GM21825 (cell line): ENCODE results near the gene ASCL4.
"Not testable (repeated sequence)": the region's sequence is repeated elsewhere in the genome, so short reads cannot be mapped to it uniquely, and the experiment has no call there.

Source experiments
- ATAC-seq: cut with Tn5 transposase; IDR thresholded peaks from one replicate; pipeline ENCODE4 v1.9.1; 2021; ENCODE audit warnings: mild to moderate bottlenecking, moderate library complexity; ENCODE audit not compliant: unreplicated experiment

The ASCL4 gene

GRCh38 chr12:107774349-107775029, at the start of gene ASCL4:
Gene ASCL4, plus strand, starts transcription at chr12:107774704. Its CDS starts 515 bp downstream, at chr12:107775219.
- ATAC-seq = no peak

- ATAC-seq = not testable (repeated sequence)
These were observed 47.2 kb upstream of the ASCL4 start for GRCh38 chr12:107727327-107727726.

GRCh38 chr12:107727742-107728141, 46.8 kb upstream of the ASCL4 start:
- ATAC-seq = not testable (repeated sequence)

GRCh38 chr12:107730618-107731341, 43.7 kb upstream of the ASCL4 start:
- ATAC-seq = no peak

GRCh38 chr12:107731366-107731765, 43.1 kb upstream of the ASCL4 start:
- ATAC-seq = no peak

- ATAC-seq = no peak
These were observed 42.1 kb upstream of the ASCL4 start for GRCh38 chr12:107732365-107732764.

GRCh38 chr12:107734139-107734538, 40.4 kb upstream of the ASCL4 start:
- ATAC-seq = no peak

GRCh38 chr12:107735763-107736162, 38.7 kb upstream of the ASCL4 start:
- no peak for ATAC-seq

- ATAC-seq = peak; percentile 86
These were observed 37.6 kb upstream of the ASCL4 start for GRCh38 chr12:107736914-107737313.

- ATAC-seq = no peak
These were observed 26.0 kb upstream of the ASCL4 start for GRCh38 chr12:107748472-107748871.

GRCh38 chr12:107749083-107749482, 25.4 kb upstream of the ASCL4 start:
- ATAC-seq = no peak

- no peak for ATAC-seq
These were observed 15.1 kb upstream of the ASCL4 start for GRCh38 chr12:107759410-107759809.

GRCh38 chr12:107760207-107760808, 14.2 kb upstream of the ASCL4 start:
- peak; percentile 17 for ATAC-seq

GRCh38 chr12:107760809-107761501, 13.5 kb upstream of the ASCL4 start, which contains the start of gene PRDM4:
Gene PRDM4, minus strand, starts transcription at chr12:107761137. Its CDS starts 622 bp downstream, at chr12:107760515.
- ATAC-seq = peak; percentile 94

GRCh38 chr12:107761502-107761904, 13.0 kb upstream of the ASCL4 start:
- ATAC-seq = peak; percentile 3

GRCh38 chr12:107762874-107763273, 11.6 kb upstream of the ASCL4 start:
- ATAC-seq = no peak

- no peak for ATAC-seq
These were observed 9.9 kb upstream of the ASCL4 start for GRCh38 chr12:107764626-107765025.

GRCh38 chr12:107765316-107765715, 9.2 kb upstream of the ASCL4 start:
- ATAC-seq = no peak

GRCh38 chr12:107767466-107767865, 7.0 kb upstream of the ASCL4 start:
- no peak for ATAC-seq

- no peak for ATAC-seq
These were observed 703 bp downstream of the ASCL4 start for GRCh38 chr12:107775093-107775721.

GRCh38 chr12:107776171-107776570, 1.7 kb downstream of the ASCL4 start:
- ATAC-seq = no peak
